RCC 7860 (cell line): ENCODE measurements around the gene JOSD1.

Experiments
- DNase-seq: peaks from one replicate; pipeline ENCODE4 v3.0.0-alpha.2; 2015; ENCODE audit warnings: low spot score
- FAIRE-seq: peaks from 2 replicates; lab custom pipeline; 2012; peaks lifted over from hg19 to GRCh38; lab: Jason Lieb, UNC

JOSD1 gene

DNA sequence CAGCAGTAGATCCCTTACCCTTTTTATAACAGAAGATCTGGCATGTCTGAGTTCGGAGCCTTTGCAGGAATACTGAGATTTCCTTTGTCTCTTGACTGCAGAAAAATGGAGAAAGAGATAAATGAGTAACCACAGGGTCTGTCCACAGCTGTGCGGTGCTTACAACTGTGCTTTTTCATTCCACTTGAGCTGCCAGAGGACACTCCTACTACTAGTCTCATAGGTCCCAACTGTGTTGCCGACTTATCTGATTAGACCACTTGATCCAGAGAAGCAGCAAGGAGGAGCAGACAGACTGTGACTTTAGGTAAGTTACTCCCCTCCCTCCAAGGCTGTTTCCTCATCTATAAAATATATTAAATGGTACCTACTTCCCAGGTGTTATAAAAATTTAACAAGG is 62.0 kb downstream of the JOSD1 start:
- FAIRE-seq (no peak), DNase-seq (no peak)

DNA sequence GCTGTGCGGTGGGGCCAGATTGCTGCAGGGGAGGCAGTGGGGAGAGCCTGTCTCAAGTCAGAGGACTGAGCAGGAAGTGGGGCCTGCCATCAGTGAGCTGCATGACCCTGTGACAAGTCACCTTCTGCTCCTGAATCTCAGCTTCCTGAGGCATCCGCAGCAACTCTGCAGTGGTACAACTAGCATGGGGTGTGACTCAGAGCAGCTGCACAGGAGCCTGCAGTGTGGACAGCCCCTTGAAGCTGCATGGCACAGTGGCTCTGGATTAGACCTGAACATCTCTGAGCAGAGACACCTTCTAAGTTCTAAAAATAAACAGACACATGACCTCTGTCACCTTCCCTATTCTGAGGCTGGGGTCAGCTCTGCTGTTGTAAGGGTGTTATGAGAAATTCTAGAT is 62.5 kb downstream of the JOSD1 start:
- FAIRE-seq, result no peak
- DNase-seq, result no peak
